ENCODE measurements around the gene C1QTNF1.

C1QTNF1 gene

DNA sequence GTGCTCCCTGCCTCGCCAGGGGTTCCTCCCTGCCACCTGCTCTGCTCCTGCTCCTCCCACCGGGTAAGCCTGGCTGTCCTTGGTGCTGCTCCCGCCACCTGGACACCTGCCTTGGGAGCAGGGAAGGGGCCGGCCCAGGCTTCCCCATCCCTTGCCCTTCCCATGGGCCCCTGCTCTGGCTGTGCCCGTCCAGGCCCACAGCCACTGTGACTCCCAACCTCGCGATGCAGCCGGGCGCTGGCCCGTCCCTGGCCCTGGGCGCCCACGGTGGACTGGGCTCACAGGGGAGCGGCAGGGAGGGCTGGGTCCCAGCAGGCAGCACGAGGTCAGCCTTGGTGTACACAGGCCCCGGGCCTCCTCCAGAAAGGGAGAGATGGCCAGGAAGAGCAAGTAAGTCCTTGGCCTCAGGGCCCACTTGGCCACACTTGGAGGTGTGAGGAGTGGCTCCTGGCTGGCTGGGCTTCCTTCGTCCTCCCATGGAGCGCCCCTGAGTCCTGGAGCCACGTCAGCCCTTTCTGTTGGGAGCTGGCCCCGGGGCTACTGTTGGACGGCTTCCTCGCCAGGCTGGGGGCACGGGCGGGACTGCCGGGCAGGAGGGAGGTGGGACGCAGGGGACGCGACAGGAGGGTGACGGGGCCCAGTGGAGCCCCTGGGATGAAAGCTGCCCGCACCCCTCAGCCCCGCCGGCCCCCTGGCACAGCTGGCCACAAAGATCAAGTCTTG is 65.9 kb downstream of the C1QTNF1 start:
- H3K27ac ChIP-seq (ENCODE audit: low read depth, low read length), result peak overlapping the region; percentile 28
- H3K27me3 ChIP-seq (ENCODE audit: control insufficient read depth, insufficient read depth, low read length), result no peaks in the 10 kb centered on the region
- no peaks in the 10 kb centered on the region for H3K4me1 ChIP-seq (ENCODE audit: control insufficient read depth, insufficient read depth, low read length)
- H3K36me3 ChIP-seq (ENCODE audit: control insufficient read depth, insufficient read depth, low read length), result peaks cover 7% of the 10 kb centered on the region
- H3K9ac ChIP-seq (ENCODE audit: low read length), result no peak overlapping the region
- H3K4me3 ChIP-seq (ENCODE audit: low read length), result no peak overlapping the region

DNA sequence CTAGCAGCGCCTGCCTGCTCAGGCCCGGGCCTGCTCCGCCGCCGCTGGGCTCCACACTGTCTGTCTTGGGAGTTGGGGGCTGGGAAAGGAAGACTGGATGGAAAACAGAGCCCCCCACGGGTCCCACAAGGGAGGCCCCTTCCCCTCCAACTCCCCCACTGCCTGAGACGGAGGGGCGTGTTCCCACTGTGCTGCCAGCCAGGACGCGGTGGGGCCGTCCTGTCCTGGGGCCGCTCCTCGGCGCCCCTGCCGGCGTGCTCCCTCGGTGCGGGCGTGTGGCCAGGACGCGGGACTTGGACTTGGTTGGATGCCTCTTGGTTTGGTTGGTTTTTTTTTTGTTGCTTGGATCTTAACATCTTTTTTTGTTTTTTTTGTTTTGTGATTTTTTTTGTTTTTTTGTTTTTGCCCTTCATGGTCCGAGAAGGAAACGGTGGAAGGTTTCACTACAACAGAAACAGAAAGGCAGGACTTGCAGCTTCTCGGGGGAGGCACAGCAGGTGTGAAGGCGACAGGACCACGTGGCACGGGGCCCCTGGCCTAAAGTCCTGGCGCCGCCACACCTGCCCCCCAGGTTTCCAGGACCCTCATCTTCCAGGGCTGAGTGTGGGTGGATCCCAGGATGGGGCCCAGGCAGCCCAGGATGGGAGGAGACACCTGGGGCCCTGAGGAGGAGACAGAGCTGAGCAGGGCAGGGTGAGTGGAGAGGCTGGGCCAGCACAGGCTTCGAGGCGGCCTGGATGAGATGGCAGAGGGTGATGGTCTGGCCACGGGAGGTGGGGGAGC is 66.7 kb downstream of the C1QTNF1 start:
- Histone ChIP-seq H3K27me3 (ENCODE audit: control insufficient read depth, insufficient read depth, low read length) (peaks cover 5% of the 10 kb centered on the region), H3K27ac (ENCODE audit: low read depth, low read length) (peak overlapping the region; percentile 28), H3K36me3 (ENCODE audit: control insufficient read depth, insufficient read depth, low read length) (peaks cover 7% of the 10 kb centered on the region), H3K4me1 (ENCODE audit: control insufficient read depth, insufficient read depth, low read length) (no peaks in the 10 kb centered on the region), H3K9ac (ENCODE audit: low read length) (no peak overlapping the region), H3K4me3 (ENCODE audit: low read length) (no peak overlapping the region)

DNA sequence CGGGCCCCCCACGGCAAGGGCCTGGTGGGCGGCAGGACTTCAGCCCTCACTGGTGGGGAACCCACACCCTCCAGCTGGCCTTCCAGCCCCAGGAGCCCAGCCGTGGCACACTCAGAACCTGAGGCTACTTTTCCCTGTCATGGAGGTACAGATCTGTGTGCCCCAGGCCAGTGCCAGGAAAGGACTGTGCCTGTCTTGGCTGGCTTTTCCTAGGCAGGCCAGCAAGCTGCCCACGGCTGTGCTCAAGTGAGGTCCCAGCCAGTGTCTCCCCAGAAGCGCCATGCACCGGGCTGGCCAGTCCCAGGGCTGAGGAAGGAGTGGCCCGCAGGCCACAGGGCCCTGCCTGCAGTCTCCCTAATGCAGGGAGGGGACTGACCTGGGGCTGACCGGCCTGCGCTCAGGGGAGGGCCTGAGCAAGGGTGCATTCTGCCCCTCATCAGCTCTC is 67.3 kb downstream of the C1QTNF1 start:
- Histone ChIP-seq H3K36me3 (ENCODE audit: control insufficient read depth, insufficient read depth, low read length) (peaks cover 7% of the 10 kb centered on the region), H3K27me3 (ENCODE audit: control insufficient read depth, insufficient read depth, low read length) (peaks cover 10% of the 10 kb centered on the region), H3K4me1 (ENCODE audit: control insufficient read depth, insufficient read depth, low read length) (no peaks in the 10 kb centered on the region), H3K4me3 (ENCODE audit: low read length) (no peak overlapping the region), H3K9ac (ENCODE audit: low read length) (no peak overlapping the region), H3K27ac (ENCODE audit: low read depth, low read length) (no peak overlapping the region)

DNA sequence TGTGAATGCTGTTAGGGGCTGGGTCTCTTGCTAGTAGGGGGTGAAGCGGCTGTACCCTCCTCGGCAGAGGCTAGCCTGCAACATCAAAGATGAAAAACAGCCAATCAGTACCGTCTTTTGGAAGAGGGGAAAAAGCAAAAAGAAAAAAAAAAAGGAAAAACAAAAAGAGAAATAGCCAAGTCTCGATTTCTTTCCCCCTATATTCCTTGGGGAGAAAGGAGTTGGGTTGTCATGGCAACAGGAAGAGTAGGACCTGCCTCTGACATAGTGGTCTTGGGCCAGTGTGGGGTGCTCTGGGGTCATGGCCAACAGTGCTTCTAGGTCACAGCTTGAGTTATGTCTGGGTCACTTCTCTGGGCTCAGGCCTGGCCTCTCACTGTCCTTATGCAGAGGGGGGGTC is 68.6 kb downstream of the C1QTNF1 start:
- no peak overlapping the region for H3K4me3 ChIP-seq (ENCODE audit: low read length)
- H3K4me1 ChIP-seq (ENCODE audit: control insufficient read depth, insufficient read depth, low read length), result no peaks in the 10 kb centered on the region
- H3K36me3 ChIP-seq (ENCODE audit: control insufficient read depth, insufficient read depth, low read length), result no peaks in the 10 kb centered on the region
- H3K27me3 ChIP-seq (ENCODE audit: control insufficient read depth, insufficient read depth, low read length), result peaks cover 10% of the 10 kb centered on the region
- H3K27ac ChIP-seq (ENCODE audit: low read depth, low read length), result no peak overlapping the region
- H3K9ac ChIP-seq (ENCODE audit: low read length), result no peak overlapping the region

DNA sequence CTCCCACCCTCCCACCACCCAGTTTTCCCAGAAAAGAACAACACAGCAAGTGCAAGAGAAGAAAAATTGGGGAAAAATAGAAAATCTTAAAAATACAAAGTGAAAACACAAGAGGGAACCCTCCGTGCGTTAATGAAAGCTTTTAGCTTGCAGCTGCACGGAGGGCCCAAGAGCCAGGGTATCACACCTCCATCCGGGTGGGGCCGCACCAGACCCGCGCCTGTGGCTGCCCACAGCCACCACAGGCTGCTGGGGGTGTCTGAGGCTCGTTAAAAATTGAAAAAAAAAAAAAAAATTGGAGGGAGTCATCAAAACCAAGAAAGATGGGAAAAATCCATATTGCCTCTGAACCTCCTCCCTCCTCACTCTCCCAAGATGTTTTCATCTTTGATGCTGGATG is 69.3 kb downstream of the C1QTNF1 start:
- Histone ChIP-seq H3K27ac (ENCODE audit: low read depth, low read length) (no peak overlapping the region), H3K36me3 (ENCODE audit: control insufficient read depth, insufficient read depth, low read length) (no peaks in the 10 kb centered on the region), H3K4me3 (ENCODE audit: low read length) (no peak overlapping the region), H3K4me1 (ENCODE audit: control insufficient read depth, insufficient read depth, low read length) (peaks cover 4% of the 10 kb centered on the region), H3K27me3 (ENCODE audit: control insufficient read depth, insufficient read depth, low read length) (peaks cover 15% of the 10 kb centered on the region), H3K9ac (ENCODE audit: low read length) (no peak overlapping the region)

DNA sequence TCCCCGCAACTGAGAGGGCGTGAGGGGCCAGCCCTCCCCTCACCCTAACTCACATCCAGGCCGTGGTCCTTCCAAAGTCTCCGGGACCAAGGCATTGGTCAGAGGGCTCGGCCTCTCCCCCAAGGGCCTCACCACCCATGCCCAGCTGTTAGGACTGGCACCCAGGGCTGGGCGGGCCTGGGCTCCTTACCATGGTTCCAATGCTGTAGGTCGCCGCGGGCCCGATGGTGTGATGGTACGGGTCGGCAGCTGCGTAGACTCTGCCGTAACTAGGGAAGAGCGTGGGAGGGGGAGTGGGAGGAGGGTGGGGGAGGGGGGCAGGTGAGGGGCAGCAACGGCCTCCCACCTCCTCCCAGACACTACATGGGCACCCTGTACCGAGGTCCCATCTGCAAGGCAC is 70.3 kb downstream of the C1QTNF1 start:
- H3K27me3 ChIP-seq (ENCODE audit: control insufficient read depth, insufficient read depth, low read length), result peaks cover 15% of the 10 kb centered on the region
- no peak overlapping the region for H3K9ac ChIP-seq (ENCODE audit: low read length)
- H3K4me3 ChIP-seq (ENCODE audit: low read length), result no peak overlapping the region
- H3K4me1 ChIP-seq (ENCODE audit: control insufficient read depth, insufficient read depth, low read length), result peaks cover 4% of the 10 kb centered on the region
- H3K27ac ChIP-seq (ENCODE audit: low read depth, low read length), result no peak overlapping the region
- no peaks in the 10 kb centered on the region for H3K36me3 ChIP-seq (ENCODE audit: control insufficient read depth, insufficient read depth, low read length)

DNA sequence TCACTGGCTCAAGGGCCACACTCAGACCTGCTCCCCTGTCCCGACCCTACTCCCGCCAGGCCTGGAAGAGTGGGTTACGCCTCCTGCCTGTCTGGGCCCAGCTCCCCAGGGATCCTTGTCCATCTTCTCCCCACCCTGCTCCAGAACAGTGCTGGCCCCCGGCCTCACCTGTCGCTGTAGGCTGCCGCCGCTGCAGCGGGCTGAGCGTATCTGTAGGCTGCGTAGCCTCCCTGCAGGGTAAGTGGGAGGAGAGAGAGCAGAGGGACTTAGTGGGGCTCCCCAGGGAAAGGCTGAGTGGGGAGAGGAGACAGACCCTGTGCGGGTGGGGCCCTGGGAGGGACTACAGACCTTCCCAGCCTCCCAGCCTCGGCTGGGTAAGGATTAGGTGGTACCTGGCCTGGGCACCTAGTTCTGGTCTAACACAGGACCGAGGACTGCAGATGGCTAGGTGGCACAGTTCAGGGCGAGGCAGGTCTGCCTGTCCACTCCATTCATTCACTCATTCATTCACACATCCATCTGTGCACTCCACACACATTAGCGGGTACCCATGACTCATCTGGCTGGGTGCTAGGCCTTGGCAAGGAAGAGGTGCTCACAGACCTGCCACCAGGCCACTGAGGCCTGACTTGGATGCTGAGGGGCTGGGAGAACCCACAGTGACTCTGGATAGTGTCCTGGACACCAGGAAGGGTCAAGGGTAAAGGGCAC is 71.5 kb downstream of the C1QTNF1 start:
- Histone ChIP-seq H3K36me3 (ENCODE audit: control insufficient read depth, insufficient read depth, low read length) (no peaks in the 10 kb centered on the region), H3K27me3 (ENCODE audit: control insufficient read depth, insufficient read depth, low read length) (peaks cover 15% of the 10 kb centered on the region), H3K4me1 (ENCODE audit: control insufficient read depth, insufficient read depth, low read length) (peaks cover 4% of the 10 kb centered on the region), H3K9ac (ENCODE audit: low read length) (no peak overlapping the region), H3K4me3 (ENCODE audit: low read length) (no peak overlapping the region), H3K27ac (ENCODE audit: low read depth, low read length) (no peak overlapping the region)

DNA sequence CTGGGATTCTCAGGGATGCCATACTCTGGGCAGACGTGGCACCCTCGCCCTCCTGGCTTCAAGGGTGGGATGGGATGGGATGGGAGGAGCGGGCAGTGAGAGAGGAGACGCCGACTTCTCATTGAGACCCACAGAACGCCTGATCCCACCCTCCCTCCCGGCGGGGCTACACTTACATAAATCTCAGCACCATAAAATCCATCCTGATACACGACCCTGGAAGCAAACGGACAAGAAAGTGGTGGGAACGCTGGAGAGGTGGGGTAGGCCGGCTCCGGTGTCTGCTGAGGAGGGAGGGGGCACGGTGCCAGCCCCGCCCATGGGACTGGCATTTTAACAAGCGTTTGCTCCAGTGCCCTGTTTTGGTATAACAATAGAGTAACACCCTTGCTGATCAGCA is 72.5 kb downstream of the C1QTNF1 start:
- H3K4me1 ChIP-seq (ENCODE audit: control insufficient read depth, insufficient read depth, low read length), result peaks cover 4% of the 10 kb centered on the region
- no peaks in the 10 kb centered on the region for H3K36me3 ChIP-seq (ENCODE audit: control insufficient read depth, insufficient read depth, low read length)
- no peak overlapping the region for H3K27ac ChIP-seq (ENCODE audit: low read depth, low read length)
- H3K9ac ChIP-seq (ENCODE audit: low read length), result no peak overlapping the region
- H3K27me3 ChIP-seq (ENCODE audit: control insufficient read depth, insufficient read depth, low read length), result peaks cover 15% of the 10 kb centered on the region
- H3K4me3 ChIP-seq (ENCODE audit: low read length), result no peak overlapping the region

DNA sequence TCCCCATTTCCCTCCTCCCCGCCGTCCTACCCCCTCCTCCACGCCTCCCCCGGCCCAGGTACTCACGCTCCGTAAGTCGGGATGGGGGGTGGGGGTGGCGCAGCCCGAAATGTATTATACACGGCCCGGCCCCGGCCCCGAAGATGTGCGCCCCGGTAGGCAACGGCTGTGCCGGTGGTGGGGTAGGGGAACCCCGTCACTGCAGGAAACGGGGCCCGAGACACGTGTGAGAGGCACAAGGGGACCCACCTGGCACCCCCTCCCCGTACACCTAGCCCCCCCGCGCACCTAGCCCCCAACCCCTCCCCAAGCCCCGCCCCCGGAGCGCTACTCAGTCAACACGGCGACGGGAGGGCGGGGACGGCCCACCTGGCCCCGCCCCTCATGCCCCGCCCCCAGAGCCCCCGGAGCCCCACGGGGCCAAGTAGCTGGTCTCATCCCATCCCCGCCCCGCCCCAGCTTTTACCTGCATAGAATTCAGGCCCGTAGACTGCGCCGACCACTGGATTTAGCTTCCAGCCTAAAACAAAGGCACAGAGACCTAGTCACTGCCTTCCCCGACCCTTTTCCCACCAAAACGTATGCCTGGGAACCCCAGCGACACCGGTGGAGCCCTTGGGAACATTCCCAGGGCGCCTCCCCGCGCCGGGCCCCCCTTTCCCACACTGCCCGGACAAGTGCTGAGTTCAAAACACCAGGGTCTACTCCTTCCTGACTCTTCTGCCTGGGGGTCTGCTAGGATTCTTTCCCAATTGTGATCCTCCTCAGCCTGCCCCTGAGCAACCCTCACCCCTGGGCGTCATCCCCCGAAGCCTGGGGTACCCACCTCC is 73.5 kb downstream of the C1QTNF1 start:
- Histone ChIP-seq H3K27me3 (ENCODE audit: control insufficient read depth, insufficient read depth, low read length) (peaks cover 15% of the 10 kb centered on the region), H3K36me3 (ENCODE audit: control insufficient read depth, insufficient read depth, low read length) (no peaks in the 10 kb centered on the region), H3K4me3 (ENCODE audit: low read length) (no peak overlapping the region)

DNA sequence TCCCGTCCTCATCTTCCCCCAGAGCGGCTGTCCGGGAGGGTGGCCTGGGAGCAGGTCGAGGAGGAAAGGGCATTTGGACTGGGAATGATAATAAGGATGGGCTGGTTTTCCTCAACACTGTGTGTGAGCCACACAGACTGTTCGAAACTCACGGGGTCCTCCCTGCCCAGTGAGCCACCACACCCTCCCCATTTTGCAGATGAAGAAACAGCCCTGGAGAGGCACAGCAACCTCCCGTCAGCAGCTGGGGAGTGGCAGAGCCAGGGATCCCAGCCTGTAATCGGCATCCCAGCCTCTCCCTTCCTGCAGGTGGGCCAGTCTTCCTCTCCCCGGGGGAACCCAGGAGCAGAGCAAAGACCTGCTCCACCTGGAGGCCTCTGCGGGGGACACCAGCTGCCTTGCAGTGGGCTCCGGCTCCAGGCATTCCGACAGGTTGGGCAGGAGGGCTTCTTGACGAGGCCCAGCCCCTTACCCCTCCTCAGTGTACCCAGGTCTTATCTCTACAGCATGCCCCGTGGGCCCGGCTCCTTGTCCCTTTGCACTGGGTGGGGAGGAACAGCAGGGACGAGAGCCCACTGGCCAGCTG is 74.4 kb downstream of the C1QTNF1 start:
- Histone ChIP-seq H3K4me1 (ENCODE audit: control insufficient read depth, insufficient read depth, low read length) (peaks cover 4% of the 10 kb centered on the region), H3K27ac (ENCODE audit: low read depth, low read length) (no peak overlapping the region), H3K9ac (ENCODE audit: low read length) (no peak overlapping the region), H3K4me3 (ENCODE audit: low read length) (no peak overlapping the region), H3K27me3 (ENCODE audit: control insufficient read depth, insufficient read depth, low read length) (peaks cover 15% of the 10 kb centered on the region), H3K36me3 (ENCODE audit: control insufficient read depth, insufficient read depth, low read length) (no peaks in the 10 kb centered on the region)

More for the DNA sequence above, 73.5 kb downstream of the C1QTNF1 start:
- Histone ChIP-seq H3K4me1 (ENCODE audit: control insufficient read depth, insufficient read depth, low read length) (peaks cover 4% of the 10 kb centered on the region), H3K27ac (ENCODE audit: low read depth, low read length) (no peak overlapping the region), H3K9ac (ENCODE audit: low read length) (no peak overlapping the region)

Measured in rectal smooth muscle tissue (tissue), 1 donor.